Liver (tissue), 9 donors: ENCODE data around the gene HTR6. TPM values are rescaled to one million over a fixed set of nuclear protein-coding genes. Genes with fewer than 3 reads are reported as not detected.

Source experiments
- DNase-seq: peaks from one replicate; pipeline ENCODE4 v3.0.0-alpha.2; 2017; ENCODE audit warnings: low spot score
- H3K27ac ChIP-seq, 2 donors: one replicate each; pipeline ENCODE4 v1.7.0; 2013; ENCODE audit warnings: inconsistent platforms in 2 of 2, low read length in 2 of 2, control low read depth in 1 of 2, low read depth in 1 of 2, mild to moderate bottlenecking in 1 of 2
- H3K27me3 ChIP-seq, 4 donors: one replicate each; pipeline versions ENCODE4 v1.6.1 to v1.7.0; 2013; ENCODE audit warnings: low read length in 3 of 4, inconsistent platforms in 1 of 4, mild to moderate bottlenecking in 1 of 4, moderate library complexity in 1 of 4; ENCODE audit not compliant: control insufficient read depth in 4 of 4, insufficient read depth in 4 of 4
- H3K36me3 ChIP-seq, 4 donors: one replicate each; pipeline versions ENCODE4 v1.6.1 to v1.7.0; 2013; ENCODE audit warnings: low read length in 3 of 4, mild to moderate bottlenecking in 3 of 4, low read depth in 1 of 4, moderate library complexity in 1 of 4; ENCODE audit not compliant: control insufficient read depth in 4 of 4, insufficient read depth in 3 of 4
- H3K4me1 ChIP-seq, 4 donors: one replicate each; pipeline versions ENCODE4 v1.6.1 to v1.7.0; 2013; ENCODE audit warnings: low read length in 3 of 4, mild to moderate bottlenecking in 3 of 4, moderate library complexity in 1 of 4; ENCODE audit not compliant: control insufficient read depth in 4 of 4, insufficient read depth in 4 of 4
- H3K4me3 ChIP-seq, 3 donors: one replicate each; pipeline versions ENCODE4 v1.6.1 to v1.7.0; 2013; ENCODE audit warnings: low read length in 3 of 3, control low read depth in 1 of 3, low read depth in 1 of 3, mild to moderate bottlenecking in 1 of 3
- H3K9ac ChIP-seq, 2 donors: one replicate each; pipeline ENCODE4 v1.7.0; 2013; ENCODE audit warnings: low read length in 2 of 2, mild to moderate bottlenecking in 2 of 2, moderate library complexity in 2 of 2, control low read depth in 1 of 2, low read depth in 1 of 2
- H3K9me3 ChIP-seq, 4 donors: one replicate each; pipeline versions ENCODE4 v1.6.1 to v1.7.0; 2013; ENCODE audit warnings: low read length in 3 of 4; ENCODE audit not compliant: control insufficient read depth in 4 of 4
- EGR1 ChIP-seq, 2 donors: IDR thresholded peaks; 2 replicates each; pipeline ENCODE4 v1.6.1; 2016 to 2018; ENCODE audit warnings: antibody characterized with exemption in 2 of 2, low read depth in 2 of 2
- FOXA1 ChIP-seq: IDR thresholded peaks from 2 replicates; pipeline ENCODE4 v1.6.1; 2016; ENCODE audit warnings: antibody characterized with exemption
- FOXA2 ChIP-seq: IDR thresholded peaks from 2 replicates; pipeline ENCODE4 v1.6.1; 2016; ENCODE audit warnings: antibody characterized with exemption
- GABPA ChIP-seq, 2 donors: IDR thresholded peaks in 1 of 2; conservative IDR thresholded peaks in 1 of 2; 2 replicates each; pipeline ENCODE4 v1.6.1; 2016; ENCODE audit warnings: antibody characterized with exemption in 2 of 2, mild to moderate bottlenecking in 1 of 2, moderate library complexity in 1 of 2
- HNF4G ChIP-seq: IDR thresholded peaks from 2 replicates; pipeline ENCODE4 v1.6.1; 2016; ENCODE audit warnings: antibody characterized with exemption
- RXRA ChIP-seq, 2 donors: IDR thresholded peaks; 2 replicates each; pipeline ENCODE4 v1.6.1; 2017 to 2018; ENCODE audit warnings: antibody characterized with exemption in 2 of 2, mild to moderate bottlenecking in 1 of 2
- SP1 ChIP-seq: IDR thresholded peaks from 2 replicates; pipeline ENCODE4 v1.6.1; 2018; ENCODE audit warnings: antibody characterized with exemption, mild to moderate bottlenecking
- TAF1 ChIP-seq: conservative IDR thresholded peaks from 2 replicates; pipeline ENCODE4 v1.6.1; 2016; ENCODE audit warnings: antibody characterized with exemption, mild to moderate bottlenecking
- YY1 ChIP-seq: IDR thresholded peaks from 2 replicates; pipeline ENCODE4 v1.6.1; 2016; ENCODE audit warnings: antibody characterized with exemption, mild to moderate bottlenecking
- WGBS: extraction: QIAGEN DNeasy Blood & Tissue Kit; methylation state at CpG from one replicate; pipeline ENCODE4 v1.1.7; 2013; 5-methylcytosine and 5-hydroxymethylcytosine counted together
- polyA plus RNA-seq, 2 donors: library from polyadenylated mRNA; stranded (reverse) in 1 of 2; unstranded in 1 of 2; fragments of 200-250 nt in 1 of 2; fragments of >200 nt in 1 of 2; fragmentation: Nextera tagmentation in 1 of 2; extraction: Ambion mirVana in 1 of 2; gene quantifications; one replicate each; pipeline versions ENCODE4 v1.2.1 to v1.2.3, GENCODE V29; 2013 to 2015
- total RNA-seq, 2 donors: library from RNA; depleted of rRNA; stranded (reverse); fragments of >200 nt; gene quantifications; one replicate each; pipeline ENCODE4 v1.2.3, GENCODE V29; 2014
- TF ChIP-seq, protein P1 (sequence below): IDR thresholded peaks from 2 replicates; pipeline ENCODE4 v1.6.1; 2016; ENCODE audit warnings: antibody characterized with exemption
- TF ChIP-seq, protein P2 (sequence below): IDR thresholded peaks from 2 replicates; pipeline ENCODE4 v1.6.1; 2016; ENCODE audit warnings: antibody characterized with exemption
- TF ChIP-seq, protein P3 (sequence below): IDR thresholded peaks from 2 replicates; pipeline ENCODE4 v1.6.1; 2016; ENCODE audit warnings: antibody characterized with exemption, mild to moderate bottlenecking
- donor health status: healthy.
- donor health status: healthy.
- donor health status: healthy.
- donor health status: healthy.
- donor health status: healthy.

Gene HTR6
- total and polyA plus RNA-seq, 4 donors: not detected

DNA sequence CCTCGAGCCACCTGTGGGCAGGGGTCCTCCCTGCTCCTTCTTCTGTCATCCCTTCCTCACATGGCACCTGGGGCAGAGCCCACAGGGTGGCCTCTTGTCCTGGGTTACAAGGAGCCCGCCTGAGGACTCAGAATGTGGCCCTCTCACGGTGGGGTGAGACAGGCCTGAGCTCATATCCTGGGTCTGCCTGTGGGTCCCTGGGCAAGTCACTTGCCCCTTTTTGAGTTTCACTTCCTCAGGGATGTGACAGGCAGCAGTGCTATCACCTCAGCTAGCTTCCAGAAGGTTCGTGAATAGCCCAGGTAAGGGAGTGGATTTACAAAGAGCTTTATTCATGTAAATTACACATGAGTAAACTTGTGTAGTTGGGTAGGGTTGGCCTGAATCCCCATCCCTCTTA lies 33.5 kb downstream of the HTR6 start (continued):
- TF ChIP-seq, protein P1, sequence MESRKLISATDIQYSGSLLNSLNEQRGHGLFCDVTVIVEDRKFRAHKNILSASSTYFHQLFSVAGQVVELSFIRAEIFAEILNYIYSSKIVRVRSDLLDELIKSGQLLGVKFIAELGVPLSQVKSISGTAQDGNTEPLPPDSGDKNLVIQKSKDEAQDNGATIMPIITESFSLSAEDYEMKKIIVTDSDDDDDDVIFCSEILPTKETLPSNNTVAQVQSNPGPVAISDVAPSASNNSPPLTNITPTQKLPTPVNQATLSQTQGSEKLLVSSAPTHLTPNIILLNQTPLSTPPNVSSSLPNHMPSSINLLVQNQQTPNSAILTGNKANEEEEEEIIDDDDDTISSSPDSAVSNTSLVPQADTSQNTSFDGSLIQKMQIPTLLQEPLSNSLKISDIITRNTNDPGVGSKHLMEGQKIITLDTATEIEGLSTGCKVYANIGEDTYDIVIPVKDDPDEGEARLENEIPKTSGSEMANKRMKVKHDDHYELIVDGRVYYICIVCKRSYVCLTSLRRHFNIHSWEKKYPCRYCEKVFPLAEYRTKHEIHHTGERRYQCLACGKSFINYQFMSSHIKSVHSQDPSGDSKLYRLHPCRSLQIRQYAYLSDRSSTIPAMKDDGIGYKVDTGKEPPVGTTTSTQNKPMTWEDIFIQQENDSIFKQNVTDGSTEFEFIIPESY: no peak
- TF ChIP-seq TAF1 (no peak), FOXA2 (no peak), SP1 (no peak)

DNA sequence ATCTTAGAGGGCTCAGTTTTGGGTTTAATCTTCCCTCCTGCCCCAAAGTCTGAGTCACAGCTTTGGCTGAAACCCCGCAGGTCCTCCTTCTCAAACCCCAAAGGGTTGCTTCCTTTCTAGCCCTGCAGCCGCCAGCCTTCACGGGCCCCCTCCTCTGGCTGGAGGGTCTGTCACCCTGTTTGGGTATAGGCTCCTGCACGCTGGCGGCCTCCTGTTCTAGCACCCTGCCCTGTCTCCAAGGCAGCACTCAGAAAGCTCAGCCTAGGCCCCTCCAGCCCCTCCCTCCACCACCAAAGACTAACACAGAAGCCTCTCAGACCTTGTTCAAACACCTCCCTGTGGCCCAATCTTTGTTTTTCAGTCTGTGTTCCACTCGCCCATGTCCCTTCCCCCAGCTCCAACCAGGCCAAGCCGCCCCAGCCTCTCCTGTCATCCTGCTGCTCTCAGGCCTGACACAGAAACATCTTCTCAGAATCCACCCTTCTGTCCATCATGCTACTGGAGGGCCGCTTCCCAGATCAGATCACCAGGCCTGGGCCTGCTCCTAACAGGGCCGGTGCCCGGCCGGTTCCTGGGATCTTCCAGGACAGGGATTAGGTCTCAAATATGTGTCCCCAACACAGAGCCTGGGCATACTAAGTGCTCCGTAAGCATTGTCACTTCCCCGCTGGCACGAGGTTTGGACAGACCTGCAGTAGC lies 35.6 kb downstream of the HTR6 start:
- no peak for DNase-seq
- H3K4me1 ChIP-seq: peaks cover 0 to 3% (median 0%) of the 10 kb centered on the region in 4 donors
- no peaks in the 10 kb centered on the region for H3K27me3 ChIP-seq
- no peak overlapping the region for H3K4me3 ChIP-seq
- no peaks in the 10 kb centered on the region for H3K9me3 ChIP-seq
- 98% methylated on average over 14 of the region's 14 CpGs for WGBS
- TF ChIP-seq, protein P2, sequence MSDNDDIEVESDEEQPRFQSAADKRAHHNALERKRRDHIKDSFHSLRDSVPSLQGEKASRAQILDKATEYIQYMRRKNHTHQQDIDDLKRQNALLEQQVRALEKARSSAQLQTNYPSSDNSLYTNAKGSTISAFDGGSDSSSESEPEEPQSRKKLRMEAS: no peak
- TF ChIP-seq EGR1 (IDR thresholded peaks at IDR 0.05; ENCODE audit: low read depth in 2 of 2) (no peak), FOXA1 (no peak), YY1 (no peak), GABPA (IDR thresholded peaks at IDR 0.05 in 1 of 2, conservative IDR thresholded peaks at IDR 0.05 in 1 of 2) (no peak)
- TF ChIP-seq, protein P3, sequence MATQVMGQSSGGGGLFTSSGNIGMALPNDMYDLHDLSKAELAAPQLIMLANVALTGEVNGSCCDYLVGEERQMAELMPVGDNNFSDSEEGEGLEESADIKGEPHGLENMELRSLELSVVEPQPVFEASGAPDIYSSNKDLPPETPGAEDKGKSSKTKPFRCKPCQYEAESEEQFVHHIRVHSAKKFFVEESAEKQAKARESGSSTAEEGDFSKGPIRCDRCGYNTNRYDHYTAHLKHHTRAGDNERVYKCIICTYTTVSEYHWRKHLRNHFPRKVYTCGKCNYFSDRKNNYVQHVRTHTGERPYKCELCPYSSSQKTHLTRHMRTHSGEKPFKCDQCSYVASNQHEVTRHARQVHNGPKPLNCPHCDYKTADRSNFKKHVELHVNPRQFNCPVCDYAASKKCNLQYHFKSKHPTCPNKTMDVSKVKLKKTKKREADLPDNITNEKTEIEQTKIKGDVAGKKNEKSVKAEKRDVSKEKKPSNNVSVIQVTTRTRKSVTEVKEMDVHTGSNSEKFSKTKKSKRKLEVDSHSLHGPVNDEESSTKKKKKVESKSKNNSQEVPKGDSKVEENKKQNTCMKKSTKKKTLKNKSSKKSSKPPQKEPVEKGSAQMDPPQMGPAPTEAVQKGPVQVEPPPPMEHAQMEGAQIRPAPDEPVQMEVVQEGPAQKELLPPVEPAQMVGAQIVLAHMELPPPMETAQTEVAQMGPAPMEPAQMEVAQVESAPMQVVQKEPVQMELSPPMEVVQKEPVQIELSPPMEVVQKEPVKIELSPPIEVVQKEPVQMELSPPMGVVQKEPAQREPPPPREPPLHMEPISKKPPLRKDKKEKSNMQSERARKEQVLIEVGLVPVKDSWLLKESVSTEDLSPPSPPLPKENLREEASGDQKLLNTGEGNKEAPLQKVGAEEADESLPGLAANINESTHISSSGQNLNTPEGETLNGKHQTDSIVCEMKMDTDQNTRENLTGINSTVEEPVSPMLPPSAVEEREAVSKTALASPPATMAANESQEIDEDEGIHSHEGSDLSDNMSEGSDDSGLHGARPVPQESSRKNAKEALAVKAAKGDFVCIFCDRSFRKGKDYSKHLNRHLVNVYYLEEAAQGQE: no peak
- peaks cover 2 to 13% (median 7%) of the 10 kb centered on the region in 4 donors for H3K36me3 ChIP-seq
- H3K9ac ChIP-seq: no peak overlapping the region
- H3K27ac ChIP-seq: no peak overlapping the region

DNA sequence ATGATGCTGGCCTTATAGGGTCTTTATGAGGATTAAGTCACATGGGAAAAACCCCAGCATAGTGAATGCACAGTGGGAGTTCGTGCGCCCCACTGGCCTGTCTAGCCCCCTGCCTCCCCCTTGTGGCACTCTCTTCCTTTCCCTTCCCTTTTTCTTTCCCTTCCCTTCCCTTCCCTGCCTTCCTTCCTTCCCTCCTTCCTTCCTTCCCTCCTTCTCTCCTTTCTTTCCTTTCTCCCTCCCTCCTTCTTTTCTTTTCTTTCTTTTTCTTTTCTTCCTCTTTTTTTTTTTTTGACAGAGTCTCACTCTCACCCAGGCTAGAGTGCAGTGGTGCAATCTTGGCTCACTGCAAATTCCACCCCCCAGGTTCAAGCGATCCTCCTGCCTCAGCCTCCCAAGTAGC lies 38.6 kb downstream of the HTR6 start:
- H3K27ac ChIP-seq: no peak overlapping the region
- H3K9ac ChIP-seq: no peak overlapping the region
- DNase-seq: no peak
- 96% methylated on average over 3 of the region's 3 CpGs for WGBS
- TF ChIP-seq GABPA (IDR thresholded peaks at IDR 0.05 in 1 of 2, conservative IDR thresholded peaks at IDR 0.05 in 1 of 2) (no peak), HNF4G (no peak), FOXA2 (no peak), EGR1 (IDR thresholded peaks at IDR 0.05; ENCODE audit: low read depth in 2 of 2) (no peak), RXRA (IDR thresholded peaks at IDR 0.05) (no peak), YY1 (no peak)
- TF ChIP-seq, protein P2: no peak
- TF ChIP-seq, protein P1: no peak
- no peaks in the 10 kb centered on the region for H3K9me3 ChIP-seq
- no peak overlapping the region for H3K4me3 ChIP-seq
- peaks cover 0 to 3% (median 0%) of the 10 kb centered on the region in 4 donors for H3K4me1 ChIP-seq
- H3K27me3 ChIP-seq: no peaks in the 10 kb centered on the region
- peaks cover 0 to 8% (median 5%) of the 10 kb centered on the region in 4 donors for H3K36me3 ChIP-seq
